Uterus (tissue), 2 donors: ENCODE measurements around the gene RASA2.

Source experiments
- CTCF ChIP-seq, 4 experiments: fragments of 200-600 bp in 2 of 4; fragments of 450-650 bp in 2 of 4; sonication (generic) in 2 of 4; IDR thresholded peaks; one replicate each; pipeline ENCODE4 v1.5.1; 2016 to 2019; ENCODE audit warnings: antibody characterized with exemption in 4 of 4, mild to moderate bottlenecking in 2 of 4, moderate library complexity in 1 of 4
- POLR2A ChIP-seq, 2 donors: fragments of 450-650 bp; IDR thresholded peaks; one replicate each; pipeline ENCODE4 v1.6.1; 2016; ENCODE audit warnings: antibody characterized with exemption in 2 of 2, mild to moderate bottlenecking in 1 of 2, moderate library complexity in 1 of 2

- TF ChIP-seq CTCF (IDR thresholded peaks at IDR 0.05), result no peak
- TF ChIP-seq POLR2A (IDR thresholded peaks at IDR 0.05), result no peak
These were observed 17.1 kb upstream of the RASA2 start for GRCh38 chr3:141469720-141470119.
